ENCODE results near the gene GALNT2. TPM values are rescaled to one million over a fixed set of nuclear protein-coding genes. Genes with fewer than 3 reads are reported as not detected.
A peak's percentile ranks its signal among the peaks of the same experiment; 100 is the strongest.

The GALNT2 gene
- total and polyA plus RNA-seq, 9 of the 15 experiments (the other 6 are each of a cell fraction or from before 2014, with no cell fraction given), result 1.6 to 106 (median 51.9) TPM

- peaks cover 52% of the 10 kb centered on the region for H3K36me3 ChIP-seq (ENCODE audit: control insufficient read depth, insufficient read depth, low read length)
- no peaks in the 10 kb centered on the region for H3K79me2 ChIP-seq (ENCODE audit: control insufficient read depth, insufficient read depth, low read length)
- ChIA-PET CTCF (ENCODE audit: low intra/inter-chr PET ratio) (no interaction called here), POLR2A (interaction anchor here (0.6 to 1.0 kb wide), 2 partner anchors 9 to 228 kb away, joined by 3 to 6 read pairs; no protein-coding TSS in a partner anchor)
- TF ChIP-seq ZNF253 (CRISPR knock-in tag; conservative IDR thresholded peaks at IDR 0.05) (no peak), ELK1 (CRISPR knock-in tag; IDR thresholded peaks at IDR 0.05) (no peak), PHTF2 (CRISPR knock-in tag; IDR thresholded peaks at IDR 0.05) (no peak), ZKSCAN1 (IDR thresholded peaks at IDR 0.05; ENCODE audit: low read depth, low read length) (peak; percentile 66; the same call in 1 of the 2 replicates), CTCFL (IDR thresholded peaks at IDR 0.05; ENCODE audit: borderline replicate concordance, insufficient read depth, low read depth, low read length, poor library complexity, severe bottlenecking) (no peak), ZNF124 (CRISPR knock-in tag; IDR thresholded peaks at IDR 0.05) (no peak), ZNF263 (CRISPR knock-in tag; IDR thresholded peaks at IDR 0.05; ENCODE audit: borderline replicate concordance) (no peak), PML (IDR thresholded peaks at IDR 0.05; ENCODE audit: low read length) (no peak)
- H3K4me1 ChIP-seq (replicated peaks in 1 of 2; ENCODE audit: control insufficient read depth in 2 of 2, insufficient read depth in 2 of 2, low read length in 2 of 2), result peaks cover 0 to 17% of the 10 kb centered on the region in 2 experiments; a peak in 2 of 5 replicates
- in situ Hi-C loops (cut with MboI), result no loop called here
- H3K9me1 ChIP-seq (ENCODE audit: control insufficient read depth, insufficient read depth, low read length), result peaks cover 4% of the 10 kb centered on the region
- no peak overlapping the region for H2AFZ ChIP-seq (ENCODE audit: low read depth, low read length)
- WGBS (ENCODE audit: insufficient coverage, low coverage, missing lambda C conversion rate), result 90% methylated on average over 22 of the region's 24 CpGs
- H3K27me3 ChIP-seq (ENCODE audit: control insufficient read depth in 2 of 2, insufficient read depth in 2 of 2, low read length in 2 of 2), result no peaks in the 10 kb centered on the region
- intact Hi-C loops (cut with micrococcal nuclease), result no loop called here
- no peak for DNase-seq (ENCODE audit: extremely low read depth in 1 of 4, low spot score in 3 of 4)
- no peaks in the 10 kb centered on the region for H3K9me3 ChIP-seq (replicated peaks; ENCODE audit: control insufficient read depth, insufficient read depth, low read depth, low read length)
- H3K4me2 ChIP-seq (ENCODE audit: insufficient read depth, low read length), result no peak overlapping the region
- 0 out of 2 replicates have a peak, but pooled peaks cover 3% of the 10 kb centered on the region for H4K20me1 ChIP-seq (replicated peaks; ENCODE audit: control insufficient read depth, insufficient read depth, low read length)
- ATAC-seq, result no peak
- H3K27ac ChIP-seq (ENCODE audit: extremely low read depth, low read depth, low read length), result no peak overlapping the region
- H3K4me3 ChIP-seq, result no peak overlapping the region
- no peak overlapping the region; a peak in 1 of 4 replicates for H3K9ac ChIP-seq (ENCODE audit: insufficient read depth in 1 of 2, low read depth in 2 of 2, low read length in 2 of 2)
- no peak for FAIRE-seq
- BruUV-seq (replicated peaks), result no TSS peak
These were observed 213.2 kb downstream of the GALNT2 start for GRCh38 chr1:230280054-230280795.

All from K562 (cell line).